B cell (primary cell): ENCODE data around the gene IL23A. TPM values are rescaled to one million over a fixed set of nuclear protein-coding genes. Genes with fewer than 3 reads are reported as not detected.

ENCODE experiments used
- ATAC-seq: fragments of 200-7000 bp; cut with Tn5 transposase; one replicate; pipeline ENCODE4 v1.10.0; 2021; ENCODE audit warnings: low read depth, mild to moderate bottlenecking, moderate number of reproducible peaks, moderate library complexity
- CTCF ChIA-PET: fragments of 350-600 bp; sonication (Branson Sonifier 250); formaldehyde crosslinking; loops from one replicate; lab custom pipeline; 2021; ENCODE audit warnings: antibody characterized with exemption, inconsistent platforms; lab: Charles Lee
- POLR2A ChIA-PET: fragments of 350-600 bp; sonication (Branson Sonifier 250); formaldehyde crosslinking; loops from one replicate; lab custom pipeline; 2021; ENCODE audit warnings: antibody characterized with exemption; lab: Charles Lee
- DNase-seq: peaks from one replicate; pipeline ENCODE4 v3.0.0; 2013
- H2AFZ ChIP-seq: 2 replicates; pipeline ENCODE4 v1.6.1; 2012; ENCODE audit warnings: mild to moderate bottlenecking, low read depth, low read length; ENCODE audit not compliant: insufficient read depth, poor library complexity, severe bottlenecking
- H3K27ac ChIP-seq, 2 donors: 1 replicate in 1 of 2; 2 replicates in 1 of 2; pipeline ENCODE4 v1.5.1; 2012 to 2013; ENCODE audit warnings: low read length in 2 of 2, mild to moderate bottlenecking in 2 of 2, moderate library complexity in 1 of 2
- H3K27me3 ChIP-seq, 4 experiments: fragments of 200-600 bp in 1 of 4; sonication (generic) in 1 of 4; replicated peaks in 1 of 4; 1 replicate in 2 of 4; 2 replicates in 2 of 4; pipeline versions ENCODE4 v1.6.1 to v1.7.0; 2013 to 2016; ENCODE audit warnings: low read length in 3 of 4, mild to moderate bottlenecking in 2 of 4, mixed read lengths in 1 of 4, moderate library complexity in 1 of 4; ENCODE audit not compliant: insufficient read depth in 4 of 4, control insufficient read depth in 3 of 4; ENCODE audit errors: control extremely low read depth in 1 of 4
- H3K36me3 ChIP-seq, 2 experiments: replicated peaks in 1 of 2; 1 replicate in 1 of 2; 2 replicates in 1 of 2; pipeline versions ENCODE4 v1.6.1 to v1.7.1; 2013; ENCODE audit warnings: low read length in 1 of 2; ENCODE audit not compliant: insufficient read depth in 2 of 2, control insufficient read depth in 1 of 2; ENCODE audit errors: control extremely low read depth in 1 of 2, extremely low read depth in 1 of 2
- H3K4me1 ChIP-seq, 2 donors: fragments of 200-600 bp in 1 of 2; sonication (generic) in 1 of 2; 1 replicate in 1 of 2; 2 replicates in 1 of 2; pipeline versions ENCODE4 v1.5.1 to v1.6.1; 2013 to 2017; ENCODE audit warnings: low read length in 2 of 2; ENCODE audit not compliant: control insufficient read depth in 2 of 2, insufficient read depth in 2 of 2
- H3K4me2 ChIP-seq: replicated peaks from 2 replicates; pipeline ENCODE3; 2012; ENCODE audit warnings: mild to moderate bottlenecking, low read depth, low read length; ENCODE audit not compliant: poor library complexity, severe bottlenecking
- H3K4me3 ChIP-seq, 5 experiments: fragments of 200-600 bp in 1 of 5; sonication (generic) in 1 of 5; 1 replicate in 3 of 5; 2 replicates in 2 of 5; pipeline versions ENCODE4 v1.5.1 to v1.7.0; 2011 to 2016; ENCODE audit warnings: low read length in 4 of 5, mild to moderate bottlenecking in 4 of 5, low read depth in 2 of 5, control low read depth in 1 of 5, moderate library complexity in 1 of 5; ENCODE audit not compliant: insufficient read depth in 1 of 5; ENCODE audit errors: control extremely low read depth in 1 of 5, extremely low read depth in 1 of 5
- H3K79me2 ChIP-seq: fragments of 200-600 bp; sonication (generic); one replicate; pipeline ENCODE4 v1.6.0; 2016; ENCODE audit warnings: low read length; ENCODE audit not compliant: control insufficient read depth, insufficient read depth
- H3K9ac ChIP-seq: fragments of 200-600 bp; sonication (generic); 2 replicates; pipeline ENCODE4 v1.6.1; 2017; ENCODE audit warnings: mild to moderate bottlenecking, low read length, moderate library complexity
- H3K9me3 ChIP-seq, 3 donors: one replicate each; pipeline versions ENCODE4 v1.6.1 to v1.7.1; 2013; ENCODE audit warnings: low read length in 2 of 3; ENCODE audit not compliant: control insufficient read depth in 2 of 3, insufficient read depth in 1 of 3; ENCODE audit errors: control extremely low read depth in 1 of 3
- H4K20me1 ChIP-seq: 2 replicates; pipeline ENCODE4 v1.6.0; 2012; ENCODE audit warnings: mild to moderate bottlenecking, low read length; ENCODE audit not compliant: insufficient read depth, control insufficient read depth, poor library complexity, severe bottlenecking
- H3K27ac Mint-ChIP-seq: one replicate; pipeline ENCODE4 v1.8.0; 2021; ENCODE audit warnings: mixed read lengths
- H3K27me3 Mint-ChIP-seq: one replicate; pipeline ENCODE4 v1.8.0; 2021; ENCODE audit warnings: mixed read lengths
- H3K4me1 Mint-ChIP-seq: one replicate; pipeline ENCODE4 v1.8.0; 2021; ENCODE audit warnings: mixed read lengths
- H3K4me3 Mint-ChIP-seq: one replicate; pipeline ENCODE4 v1.8.0; 2021; ENCODE audit warnings: mixed read lengths
- H3K9me3 Mint-ChIP-seq: one replicate; pipeline ENCODE4 v1.8.0; 2022; ENCODE audit warnings: mixed read lengths; ENCODE audit not compliant: insufficient read depth
- CTCF ChIP-seq: fragments of 200-600 bp; IDR thresholded peaks from one replicate; pipeline ENCODE4 v1.8.0; 2022; ENCODE audit warnings: antibody characterized with exemption, mild to moderate bottlenecking
- EZH2 ChIP-seq: IDR thresholded peaks from 2 replicates; pipeline ENCODE4 v1.6.1; 2012; ENCODE audit warnings: borderline replicate concordance, low read depth, mild to moderate bottlenecking, moderate library complexity, low read length; ENCODE audit not compliant: insufficient read depth, poor library complexity, severe bottlenecking
- WGBS: methylation state at CpG from one replicate; pipeline ENCODE4 v1.1.5; 2013; ENCODE audit warnings: missing lambda C conversion rate; ENCODE audit not compliant: insufficient coverage; 5-methylcytosine and 5-hydroxymethylcytosine counted together
- intact Hi-C: fragments of 100-400 bp; cut with micrococcal nuclease; formaldehyde crosslinking; loops from one replicate; pipeline ENCODE4 v1.10.0; 2022
- polyA plus RNA-seq: library from polyadenylated mRNA; depleted of rRNA; stranded (reverse); fragments of >200 nt; gene quantifications from 2 replicates; pipeline ENCODE4 v1.2.3, GENCODE V29; 2012
- total RNA-seq, 2 donors: library from RNA; stranded (reverse); fragments of 120-200 nt in 1 of 2; gene quantifications; 1 replicate in 1 of 2; 2 replicates in 1 of 2; pipeline versions ENCODE4 v1.2.3 to v1.2.4, GENCODE V29; 2013 to 2022

IL23A gene
- total and polyA plus RNA-seq, 2 donors (not counting 1 experiment from before 2014, with no cell fraction given): 20.5 to 32.6 TPM

- Histone ChIP-seq H3K4me2 (no peak overlapping the region), H3K4me1 (peaks cover 18 to 21% of the 10 kb centered on the region in 2 donors), H3K27ac (no peak overlapping the region), H3K4me3 (no peak overlapping the region), H3K79me2 (peaks cover 23% of the 10 kb centered on the region), H3K36me3 (peaks cover 6 to 24% of the 10 kb centered on the region in 2 experiments), H3K27me3 (no peaks in the 10 kb centered on the region), H3K9ac (no peak overlapping the region), H3K9me3 (no peaks in the 10 kb centered on the region), H4K20me1 (no peaks in the 10 kb centered on the region), H2AFZ (no peak overlapping the region)
- H3K4me3 Mint-ChIP-seq: no peak overlapping the region
- no CpG with 5 or more reads among the region's 7 CpGs for WGBS
- CTCF ChIA-PET: interaction anchor here (0.6 to 1.1 kb wide), 2 partner anchors 114 to 133 kb away, joined by 3 read pairs; no protein-coding TSS in a partner anchor
- intact Hi-C loops: no loop called here
- TF ChIP-seq EZH2 (no peak), CTCF (no peak)
- DNase-seq (no peak), ATAC-seq (no peak)
- H3K27me3 Mint-ChIP-seq: no peaks in the 10 kb centered on the region
- POLR2A ChIA-PET: interaction anchor here (0.7 to 0.9 kb wide), 2 partner anchors 29 to 123 kb away, joined by 4 read pairs; partner anchors contain the start of gene STAT2
- no peaks in the 10 kb centered on the region for H3K9me3 Mint-ChIP-seq
- H3K4me1 Mint-ChIP-seq: peaks cover 29% of the 10 kb centered on the region
- peak overlapping the region; percentile 33 for H3K27ac Mint-ChIP-seq
Measured at GRCh38 chr12:56330936-56331490, 7.7 kb upstream of the IL23A start.
